B cell (primary cell): ENCODE results near the gene RNF217. TPM values are rescaled to one million over a fixed set of nuclear protein-coding genes. Genes with fewer than 3 reads are reported as not detected.

Source experiments
- ATAC-seq: fragments of 200-7000 bp; cut with Tn5 transposase; one replicate; pipeline ENCODE4 v1.10.0; 2021; ENCODE audit warnings: low read depth, mild to moderate bottlenecking, moderate number of reproducible peaks, moderate library complexity
- CTCF ChIA-PET: fragments of 350-600 bp; sonication (Branson Sonifier 250); formaldehyde crosslinking; loops from one replicate; lab custom pipeline; 2021; ENCODE audit warnings: antibody characterized with exemption, inconsistent platforms; lab: Charles Lee
- POLR2A ChIA-PET: fragments of 350-600 bp; sonication (Branson Sonifier 250); formaldehyde crosslinking; loops from one replicate; lab custom pipeline; 2021; ENCODE audit warnings: antibody characterized with exemption; lab: Charles Lee
- DNase-seq: peaks from one replicate; pipeline ENCODE4 v3.0.0; 2013
- H2AFZ ChIP-seq: 2 replicates; pipeline ENCODE4 v1.6.1; 2012; ENCODE audit warnings: mild to moderate bottlenecking, low read depth, low read length; ENCODE audit not compliant: insufficient read depth, poor library complexity, severe bottlenecking
- H3K27ac ChIP-seq, 2 donors: 1 replicate in 1 of 2; 2 replicates in 1 of 2; pipeline ENCODE4 v1.5.1; 2012 to 2013; ENCODE audit warnings: low read length in 2 of 2, mild to moderate bottlenecking in 2 of 2, moderate library complexity in 1 of 2
- H3K27me3 ChIP-seq, 4 experiments: fragments of 200-600 bp in 1 of 4; sonication (generic) in 1 of 4; replicated peaks in 1 of 4; 1 replicate in 2 of 4; 2 replicates in 2 of 4; pipeline versions ENCODE4 v1.6.1 to v1.7.0; 2013 to 2016; ENCODE audit warnings: low read length in 3 of 4, mild to moderate bottlenecking in 2 of 4, mixed read lengths in 1 of 4, moderate library complexity in 1 of 4; ENCODE audit not compliant: insufficient read depth in 4 of 4, control insufficient read depth in 3 of 4; ENCODE audit errors: control extremely low read depth in 1 of 4
- H3K36me3 ChIP-seq, 2 experiments: replicated peaks in 1 of 2; 1 replicate in 1 of 2; 2 replicates in 1 of 2; pipeline versions ENCODE4 v1.6.1 to v1.7.1; 2013; ENCODE audit warnings: low read length in 1 of 2; ENCODE audit not compliant: insufficient read depth in 2 of 2, control insufficient read depth in 1 of 2; ENCODE audit errors: control extremely low read depth in 1 of 2, extremely low read depth in 1 of 2
- H3K4me1 ChIP-seq, 2 donors: fragments of 200-600 bp in 1 of 2; sonication (generic) in 1 of 2; 1 replicate in 1 of 2; 2 replicates in 1 of 2; pipeline versions ENCODE4 v1.5.1 to v1.6.1; 2013 to 2017; ENCODE audit warnings: low read length in 2 of 2; ENCODE audit not compliant: control insufficient read depth in 2 of 2, insufficient read depth in 2 of 2
- H3K4me2 ChIP-seq: replicated peaks from 2 replicates; pipeline ENCODE3; 2012; ENCODE audit warnings: mild to moderate bottlenecking, low read depth, low read length; ENCODE audit not compliant: poor library complexity, severe bottlenecking
- H3K4me3 ChIP-seq, 5 experiments: fragments of 200-600 bp in 1 of 5; sonication (generic) in 1 of 5; 1 replicate in 3 of 5; 2 replicates in 2 of 5; pipeline versions ENCODE4 v1.5.1 to v1.7.0; 2011 to 2016; ENCODE audit warnings: low read length in 4 of 5, mild to moderate bottlenecking in 4 of 5, low read depth in 2 of 5, control low read depth in 1 of 5, moderate library complexity in 1 of 5; ENCODE audit not compliant: insufficient read depth in 1 of 5; ENCODE audit errors: control extremely low read depth in 1 of 5, extremely low read depth in 1 of 5
- H3K79me2 ChIP-seq: fragments of 200-600 bp; sonication (generic); one replicate; pipeline ENCODE4 v1.6.0; 2016; ENCODE audit warnings: low read length; ENCODE audit not compliant: control insufficient read depth, insufficient read depth
- H3K9ac ChIP-seq: fragments of 200-600 bp; sonication (generic); 2 replicates; pipeline ENCODE4 v1.6.1; 2017; ENCODE audit warnings: mild to moderate bottlenecking, low read length, moderate library complexity
- H3K9me3 ChIP-seq, 3 donors: one replicate each; pipeline versions ENCODE4 v1.6.1 to v1.7.1; 2013; ENCODE audit warnings: low read length in 2 of 3; ENCODE audit not compliant: control insufficient read depth in 2 of 3, insufficient read depth in 1 of 3; ENCODE audit errors: control extremely low read depth in 1 of 3
- H4K20me1 ChIP-seq: 2 replicates; pipeline ENCODE4 v1.6.0; 2012; ENCODE audit warnings: mild to moderate bottlenecking, low read length; ENCODE audit not compliant: insufficient read depth, control insufficient read depth, poor library complexity, severe bottlenecking
- H3K27ac Mint-ChIP-seq: one replicate; pipeline ENCODE4 v1.8.0; 2021; ENCODE audit warnings: mixed read lengths
- H3K27me3 Mint-ChIP-seq: one replicate; pipeline ENCODE4 v1.8.0; 2021; ENCODE audit warnings: mixed read lengths
- H3K4me1 Mint-ChIP-seq: one replicate; pipeline ENCODE4 v1.8.0; 2021; ENCODE audit warnings: mixed read lengths
- H3K4me3 Mint-ChIP-seq: one replicate; pipeline ENCODE4 v1.8.0; 2021; ENCODE audit warnings: mixed read lengths
- H3K9me3 Mint-ChIP-seq: one replicate; pipeline ENCODE4 v1.8.0; 2022; ENCODE audit warnings: mixed read lengths; ENCODE audit not compliant: insufficient read depth
- EZH2 ChIP-seq: IDR thresholded peaks from 2 replicates; pipeline ENCODE4 v1.6.1; 2012; ENCODE audit warnings: borderline replicate concordance, low read depth, mild to moderate bottlenecking, moderate library complexity, low read length; ENCODE audit not compliant: insufficient read depth, poor library complexity, severe bottlenecking
- WGBS: methylation state at CpG from one replicate; pipeline ENCODE4 v1.1.5; 2013; ENCODE audit warnings: missing lambda C conversion rate; ENCODE audit not compliant: insufficient coverage; 5-methylcytosine and 5-hydroxymethylcytosine counted together
- intact Hi-C: fragments of 100-400 bp; cut with micrococcal nuclease; formaldehyde crosslinking; loops from one replicate; pipeline ENCODE4 v1.10.0; 2022
- polyA plus RNA-seq: library from polyadenylated mRNA; depleted of rRNA; stranded (reverse); fragments of >200 nt; gene quantifications from 2 replicates; pipeline ENCODE4 v1.2.3, GENCODE V29; 2012
- total RNA-seq, 2 donors: library from RNA; stranded (reverse); fragments of 120-200 nt in 1 of 2; gene quantifications; 1 replicate in 1 of 2; 2 replicates in 1 of 2; pipeline versions ENCODE4 v1.2.3 to v1.2.4, GENCODE V29; 2013 to 2022
- TF ChIP-seq, protein P1 (sequence below): fragments of 200-600 bp; IDR thresholded peaks from one replicate; pipeline ENCODE4 v1.8.0; 2022; ENCODE audit warnings: antibody characterized with exemption, mild to moderate bottlenecking

The RNF217 gene
- total and polyA plus RNA-seq, 2 donors (not counting 1 experiment from before 2014, with no cell fraction given), result 0.03 TPM; not detected in 1

DNA sequence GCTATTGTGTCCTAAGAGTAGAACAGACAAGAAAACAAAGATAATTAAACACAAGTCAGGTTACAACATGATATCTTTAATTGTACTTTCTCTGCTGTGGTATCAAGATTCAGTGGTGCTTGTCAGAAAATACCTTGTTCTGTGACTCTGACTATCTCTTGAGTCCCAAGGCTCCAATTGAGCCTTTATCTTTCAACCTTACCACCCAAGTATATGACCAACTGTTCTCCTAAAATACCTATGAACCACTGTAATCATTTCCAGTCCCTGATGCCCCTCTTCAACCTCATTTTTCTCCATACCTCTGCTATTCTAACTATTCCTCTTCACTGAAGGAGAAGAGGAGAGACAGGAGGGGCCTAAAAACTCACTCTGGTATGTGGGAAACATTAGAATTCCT is 124.5 kb downstream of the RNF217 start:
- no peaks in the 10 kb centered on the region for H3K4me1 Mint-ChIP-seq
- ATAC-seq, result no peak
- H3K27ac ChIP-seq, result no peak overlapping the region
- no peaks in the 10 kb centered on the region for H3K4me1 ChIP-seq
- no peaks in the 10 kb centered on the region for H4K20me1 ChIP-seq
- no peak overlapping the region for H2AFZ ChIP-seq
- POLR2A ChIA-PET, result no interaction called here
- no peak for DNase-seq
- H3K4me2 ChIP-seq, result no peak overlapping the region
- no peak overlapping the region for H3K27ac Mint-ChIP-seq
- no peaks in the 10 kb centered on the region for H3K9me3 Mint-ChIP-seq
- H3K9me3 ChIP-seq, result no peaks in the 10 kb centered on the region
- no peak overlapping the region for H3K4me3 Mint-ChIP-seq
- intact Hi-C loops, result no loop called here
- no peaks in the 10 kb centered on the region for H3K79me2 ChIP-seq
- TF ChIP-seq, protein P1, sequence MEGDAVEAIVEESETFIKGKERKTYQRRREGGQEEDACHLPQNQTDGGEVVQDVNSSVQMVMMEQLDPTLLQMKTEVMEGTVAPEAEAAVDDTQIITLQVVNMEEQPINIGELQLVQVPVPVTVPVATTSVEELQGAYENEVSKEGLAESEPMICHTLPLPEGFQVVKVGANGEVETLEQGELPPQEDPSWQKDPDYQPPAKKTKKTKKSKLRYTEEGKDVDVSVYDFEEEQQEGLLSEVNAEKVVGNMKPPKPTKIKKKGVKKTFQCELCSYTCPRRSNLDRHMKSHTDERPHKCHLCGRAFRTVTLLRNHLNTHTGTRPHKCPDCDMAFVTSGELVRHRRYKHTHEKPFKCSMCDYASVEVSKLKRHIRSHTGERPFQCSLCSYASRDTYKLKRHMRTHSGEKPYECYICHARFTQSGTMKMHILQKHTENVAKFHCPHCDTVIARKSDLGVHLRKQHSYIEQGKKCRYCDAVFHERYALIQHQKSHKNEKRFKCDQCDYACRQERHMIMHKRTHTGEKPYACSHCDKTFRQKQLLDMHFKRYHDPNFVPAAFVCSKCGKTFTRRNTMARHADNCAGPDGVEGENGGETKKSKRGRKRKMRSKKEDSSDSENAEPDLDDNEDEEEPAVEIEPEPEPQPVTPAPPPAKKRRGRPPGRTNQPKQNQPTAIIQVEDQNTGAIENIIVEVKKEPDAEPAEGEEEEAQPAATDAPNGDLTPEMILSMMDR, result no peak
- TF ChIP-seq EZH2, result no peak
- no peak overlapping the region for H3K9ac ChIP-seq
- H3K27me3 Mint-ChIP-seq, result no peaks in the 10 kb centered on the region
- CTCF ChIA-PET, result no interaction called here
- H3K36me3 ChIP-seq, result no peaks in the 10 kb centered on the region
- no peaks in the 10 kb centered on the region for H3K27me3 ChIP-seq
- H3K4me3 ChIP-seq, result no peak overlapping the region

DNA sequence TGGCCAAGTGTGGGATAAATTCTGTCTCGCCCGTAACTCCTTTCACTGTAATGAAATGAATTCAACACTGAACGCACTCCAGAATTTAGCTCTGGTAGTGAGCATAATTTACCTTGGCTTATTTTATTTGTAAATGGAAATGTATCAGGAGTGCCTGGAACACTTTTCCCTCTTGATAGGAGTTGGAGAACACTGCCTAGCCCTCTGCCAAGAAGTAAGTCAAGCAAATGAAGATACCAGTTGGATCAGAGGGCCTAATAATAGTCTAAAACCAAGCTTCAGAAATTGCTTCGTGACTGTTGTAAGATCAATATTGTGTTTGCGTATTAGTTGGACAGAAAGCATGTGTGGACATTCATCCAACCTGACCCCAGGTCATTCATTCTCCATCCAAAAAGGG is 126.7 kb downstream of the RNF217 start:
- ChIA-PET CTCF (no interaction called here), POLR2A (no interaction called here)
- no peak for TF ChIP-seq EZH2
- TF ChIP-seq, protein P1, result no peak
- Histone ChIP-seq H3K4me2 (no peak overlapping the region), H3K27me3 (no peaks in the 10 kb centered on the region), H3K4me3 (no peak overlapping the region), H3K36me3 (no peaks in the 10 kb centered on the region), H3K9ac (no peak overlapping the region), H3K9me3 (no peaks in the 10 kb centered on the region), H4K20me1 (no peaks in the 10 kb centered on the region), H3K79me2 (no peaks in the 10 kb centered on the region), H3K4me1 (no peaks in the 10 kb centered on the region), H2AFZ (no peak overlapping the region), H3K27ac (no peak overlapping the region)
- Mint-ChIP-seq H3K4me3 (no peak overlapping the region), H3K9me3 (no peaks in the 10 kb centered on the region), H3K27me3 (peaks cover 3% of the 10 kb centered on the region), H3K4me1 (no peaks in the 10 kb centered on the region), H3K27ac (no peak overlapping the region)
- DNase-seq (no peak), ATAC-seq (no peak)
- intact Hi-C loops, result no loop called here
- no CpG with 5 or more reads among the region's 5 CpGs for WGBS
